GM23338 (cell line): Measurements from ENCODE around the gene YIF1A. TPM values are rescaled to one million over a fixed set of nuclear protein-coding genes. Genes with fewer than 3 reads are reported as not detected.

Experiments used
- ATAC-seq: fragments of 200-7000 bp; cut with Tn5 transposase; 3 replicates; pipeline ENCODE4 v1.9.1; 2020
- DNase-seq: peaks from one replicate; pipeline ENCODE4 v3.0.0-alpha.2; 2015; ENCODE audit warnings: low spot score
- H2AFZ ChIP-seq: fragments of 200-600 bp; sonication (generic); 2 replicates; pipeline ENCODE4 v1.8.0; 2016; ENCODE audit warnings: antibody characterized with exemption, mild to moderate bottlenecking, moderate library complexity
- H3F3A ChIP-seq: fragments of 200-600 bp; sonication (generic); replicated peaks from 2 replicates; pipeline ENCODE4 v1.8.0; 2017; ENCODE audit warnings: antibody characterized with exemption, mixed run types, low read depth
- H3K27ac ChIP-seq: fragments of 200-600 bp; sonication (generic); 2 replicates; pipeline ENCODE4 v1.6.1; 2016; ENCODE audit warnings: low read depth
- H3K27me3 ChIP-seq: fragments of 200-600 bp; sonication (generic); 2 replicates; pipeline ENCODE4 v1.8.0; 2016; ENCODE audit warnings: mild to moderate bottlenecking, mixed run types, moderate library complexity; ENCODE audit not compliant: insufficient read depth
- H3K36me3 ChIP-seq: fragments of 200-600 bp; sonication (generic); 2 replicates; pipeline ENCODE4 v1.8.0; 2016; ENCODE audit warnings: mild to moderate bottlenecking; ENCODE audit not compliant: insufficient read depth
- H3K4me1 ChIP-seq: fragments of 200-600 bp; sonication (generic); 2 replicates; pipeline ENCODE4 v1.8.0; 2016; ENCODE audit warnings: mild to moderate bottlenecking, moderate library complexity; ENCODE audit not compliant: insufficient read depth
- H3K4me2 ChIP-seq: fragments of 200-600 bp; sonication (generic); 2 replicates; pipeline ENCODE4 v1.7.1; 2017; ENCODE audit warnings: mixed run types
- H3K4me3 ChIP-seq: fragments of 200-600 bp; sonication (generic); 2 replicates; pipeline ENCODE4 v1.6.1; 2016; ENCODE audit warnings: mixed run types
- H3K79me2 ChIP-seq: fragments of 200-600 bp; sonication (generic); replicated peaks from 2 replicates; pipeline ENCODE4 v1.8.0; 2017; ENCODE audit warnings: mild to moderate bottlenecking; ENCODE audit not compliant: insufficient read depth
- H3K9me2 ChIP-seq: fragments of 200-600 bp; sonication (generic); 2 replicates; pipeline ENCODE4 v1.8.0; 2017; ENCODE audit not compliant: insufficient read depth
- H4K20me1 ChIP-seq: fragments of 200-600 bp; sonication (generic); replicated peaks from 2 replicates; pipeline ENCODE4 v1.8.0; 2017; ENCODE audit warnings: mild to moderate bottlenecking; ENCODE audit not compliant: insufficient read depth
- H3K27ac Mint-ChIP-seq: 2 replicates; pipeline ENCODE4 v1.8.0; 2020; ENCODE audit warnings: inconsistent platforms, mild to moderate bottlenecking, moderate library complexity, mixed read lengths
- H3K27me3 Mint-ChIP-seq: 3 replicates; pipeline ENCODE4 v1.8.0; 2022; ENCODE audit warnings: low read depth, mild to moderate bottlenecking, moderate library complexity, mixed read lengths, inconsistent platforms; ENCODE audit not compliant: insufficient read depth, poor library complexity
- H3K36me3 Mint-ChIP-seq: 3 replicates; pipeline ENCODE4 v1.8.0; 2021; ENCODE audit warnings: low read depth, mild to moderate bottlenecking, inconsistent platforms, moderate library complexity, mixed read lengths
- H3K4me1 Mint-ChIP-seq: 3 replicates; pipeline ENCODE4 v1.8.0; 2020; ENCODE audit warnings: mild to moderate bottlenecking, inconsistent platforms, mixed read lengths
- H3K4me3 Mint-ChIP-seq: 3 replicates; pipeline ENCODE4 v1.8.0; 2021; ENCODE audit warnings: moderate library complexity, mild to moderate bottlenecking, inconsistent platforms, mixed read lengths
- H3K9me3 Mint-ChIP-seq: 3 replicates; pipeline ENCODE4 v1.8.0; 2020; ENCODE audit warnings: moderate library complexity, mild to moderate bottlenecking, inconsistent platforms, mixed read lengths
- CREB1 ChIP-seq: fragments of 250-450 bp; sonication (Bioruptor Pico); IDR thresholded peaks from 2 replicates; pipeline ENCODE4 v1.5.0; 2020; ENCODE audit warnings: low read depth, mild to moderate bottlenecking, moderate library complexity
- EZH2 ChIP-seq: fragments of 200-600 bp; sonication (generic); IDR thresholded peaks from one replicate; pipeline ENCODE4 v1.8.0; 2017; ENCODE audit warnings: antibody characterized with exemption, mild to moderate bottlenecking, low read depth; ENCODE audit not compliant: unreplicated experiment
- EZH2phosphoT487 ChIP-seq: fragments of 200-600 bp; sonication (generic); IDR thresholded peaks from one replicate; pipeline ENCODE4 v1.8.1; 2018; ENCODE audit warnings: antibody characterized with exemption; ENCODE audit not compliant: unreplicated experiment
- JUNB ChIP-seq: IDR thresholded peaks from one replicate; pipeline ENCODE4 v1.6.1; 2016; ENCODE audit warnings: antibody characterized with exemption; ENCODE audit not compliant: unreplicated experiment
- NANOG ChIP-seq: IDR thresholded peaks from 2 replicates; pipeline ENCODE4 v1.6.1; 2016; ENCODE audit warnings: antibody characterized with exemption, borderline replicate concordance
- POLR2AphosphoS5 ChIP-seq: IDR thresholded peaks from 2 replicates; pipeline ENCODE4 v1.6.1; 2016; ENCODE audit warnings: antibody characterized with exemption, low read depth
- STAT1 ChIP-seq: IDR thresholded peaks from one replicate; pipeline ENCODE4 v1.6.1; 2016; ENCODE audit warnings: antibody characterized with exemption; ENCODE audit not compliant: unreplicated experiment
- ZNF114 ChIP-seq: fragments of 250-450 bp; sonication (Bioruptor Pico); IDR thresholded peaks from 2 replicates; pipeline ENCODE4 v1.5.0; 2020; ENCODE audit warnings: mild to moderate bottlenecking, moderate library complexity
- ZNF331 ChIP-seq: fragments of 250-450 bp; sonication (Bioruptor Pico); IDR thresholded peaks from 2 replicates; pipeline ENCODE4 v1.5.0; 2020; ENCODE audit warnings: low read depth, mild to moderate bottlenecking, moderate library complexity
- polyA plus RNA-seq: library from polyadenylated mRNA; unstranded; fragments of >200 nt; fragmentation: Nextera tagmentation; extraction: Ambion mirVana; gene quantifications from 2 replicates; pipeline ENCODE4 v1.2.1, GENCODE V29; 2016
- total RNA-seq: library from RNA; depleted of rRNA; stranded (reverse); fragments of >200 nt; shearing (Covaris generic); gene quantifications from 2 replicates; pipeline ENCODE4 v1.2.3, GENCODE V29; 2014
- TF ChIP-seq, protein P1 (sequence below): fragments of 250-450 bp; sonication (Bioruptor Pico); IDR thresholded peaks from 2 replicates; pipeline ENCODE4 v1.5.0; 2020; ENCODE audit warnings: mild to moderate bottlenecking, moderate library complexity
- TF ChIP-seq, protein P2 (sequence below): IDR thresholded peaks from 2 replicates; pipeline ENCODE4 v1.6.1; 2016; ENCODE audit warnings: antibody characterized with exemption
- TF ChIP-seq, protein P3 (sequence below), 2 experiments: fragments of 200-600 bp in 1 of 2; sonication (generic) in 1 of 2; conservative IDR thresholded peaks; 2 replicates each; pipeline versions ENCODE4 v1.5.1 to v1.6.1; 2016 to 2017; ENCODE audit warnings: antibody characterized with exemption in 2 of 2, low read depth in 2 of 2, mild to moderate bottlenecking in 2 of 2, moderate library complexity in 1 of 2
- TF ChIP-seq, protein P4 (sequence below): IDR thresholded peaks from one replicate; pipeline ENCODE4 v1.6.1; 2018; ENCODE audit warnings: antibody characterized with exemption; ENCODE audit not compliant: unreplicated experiment

The YIF1A gene
- total and polyA plus RNA-seq, 2 experiments from 2014 or later: 75.6 to 87.0 TPM

DNA sequence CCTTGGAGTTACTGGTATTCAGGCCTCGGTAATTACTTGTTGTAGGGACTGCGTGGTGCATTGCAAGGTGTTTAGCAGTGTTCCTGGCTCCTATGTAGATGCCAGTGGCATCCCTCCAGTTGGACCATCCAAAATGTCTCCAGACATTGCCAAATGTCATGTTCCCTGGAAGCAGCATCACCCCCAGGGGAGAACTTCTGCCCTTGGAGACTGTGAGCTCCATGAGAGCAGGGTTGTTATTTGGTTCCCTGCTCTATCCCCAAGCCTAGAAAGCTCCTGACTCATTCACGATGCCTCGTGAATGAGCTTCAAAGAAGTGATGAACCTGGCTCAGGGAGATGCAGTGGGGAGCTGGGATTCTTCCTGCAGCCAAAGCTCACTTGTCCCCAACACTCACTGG lies 32.7 kb upstream of the YIF1A start:
- no peak overlapping the region for H3K27ac ChIP-seq
- H3K4me1 ChIP-seq: peaks cover 20% of the 10 kb centered on the region
- no peak overlapping the region for H3K27ac Mint-ChIP-seq
- H3K27me3 ChIP-seq: no peaks in the 10 kb centered on the region
- H3K36me3 ChIP-seq: no peaks in the 10 kb centered on the region
- TF ChIP-seq JUNB (no peak), CREB1 (CRISPR knock-in tag) (no peak), NANOG (no peak), STAT1 (no peak), ZNF114 (CRISPR knock-in tag) (no peak), POLR2AphosphoS5 (no peak), ZNF331 (CRISPR knock-in tag) (no peak), EZH2 (no peak), EZH2phosphoT487 (no peak)
- TF ChIP-seq, protein P1, sequence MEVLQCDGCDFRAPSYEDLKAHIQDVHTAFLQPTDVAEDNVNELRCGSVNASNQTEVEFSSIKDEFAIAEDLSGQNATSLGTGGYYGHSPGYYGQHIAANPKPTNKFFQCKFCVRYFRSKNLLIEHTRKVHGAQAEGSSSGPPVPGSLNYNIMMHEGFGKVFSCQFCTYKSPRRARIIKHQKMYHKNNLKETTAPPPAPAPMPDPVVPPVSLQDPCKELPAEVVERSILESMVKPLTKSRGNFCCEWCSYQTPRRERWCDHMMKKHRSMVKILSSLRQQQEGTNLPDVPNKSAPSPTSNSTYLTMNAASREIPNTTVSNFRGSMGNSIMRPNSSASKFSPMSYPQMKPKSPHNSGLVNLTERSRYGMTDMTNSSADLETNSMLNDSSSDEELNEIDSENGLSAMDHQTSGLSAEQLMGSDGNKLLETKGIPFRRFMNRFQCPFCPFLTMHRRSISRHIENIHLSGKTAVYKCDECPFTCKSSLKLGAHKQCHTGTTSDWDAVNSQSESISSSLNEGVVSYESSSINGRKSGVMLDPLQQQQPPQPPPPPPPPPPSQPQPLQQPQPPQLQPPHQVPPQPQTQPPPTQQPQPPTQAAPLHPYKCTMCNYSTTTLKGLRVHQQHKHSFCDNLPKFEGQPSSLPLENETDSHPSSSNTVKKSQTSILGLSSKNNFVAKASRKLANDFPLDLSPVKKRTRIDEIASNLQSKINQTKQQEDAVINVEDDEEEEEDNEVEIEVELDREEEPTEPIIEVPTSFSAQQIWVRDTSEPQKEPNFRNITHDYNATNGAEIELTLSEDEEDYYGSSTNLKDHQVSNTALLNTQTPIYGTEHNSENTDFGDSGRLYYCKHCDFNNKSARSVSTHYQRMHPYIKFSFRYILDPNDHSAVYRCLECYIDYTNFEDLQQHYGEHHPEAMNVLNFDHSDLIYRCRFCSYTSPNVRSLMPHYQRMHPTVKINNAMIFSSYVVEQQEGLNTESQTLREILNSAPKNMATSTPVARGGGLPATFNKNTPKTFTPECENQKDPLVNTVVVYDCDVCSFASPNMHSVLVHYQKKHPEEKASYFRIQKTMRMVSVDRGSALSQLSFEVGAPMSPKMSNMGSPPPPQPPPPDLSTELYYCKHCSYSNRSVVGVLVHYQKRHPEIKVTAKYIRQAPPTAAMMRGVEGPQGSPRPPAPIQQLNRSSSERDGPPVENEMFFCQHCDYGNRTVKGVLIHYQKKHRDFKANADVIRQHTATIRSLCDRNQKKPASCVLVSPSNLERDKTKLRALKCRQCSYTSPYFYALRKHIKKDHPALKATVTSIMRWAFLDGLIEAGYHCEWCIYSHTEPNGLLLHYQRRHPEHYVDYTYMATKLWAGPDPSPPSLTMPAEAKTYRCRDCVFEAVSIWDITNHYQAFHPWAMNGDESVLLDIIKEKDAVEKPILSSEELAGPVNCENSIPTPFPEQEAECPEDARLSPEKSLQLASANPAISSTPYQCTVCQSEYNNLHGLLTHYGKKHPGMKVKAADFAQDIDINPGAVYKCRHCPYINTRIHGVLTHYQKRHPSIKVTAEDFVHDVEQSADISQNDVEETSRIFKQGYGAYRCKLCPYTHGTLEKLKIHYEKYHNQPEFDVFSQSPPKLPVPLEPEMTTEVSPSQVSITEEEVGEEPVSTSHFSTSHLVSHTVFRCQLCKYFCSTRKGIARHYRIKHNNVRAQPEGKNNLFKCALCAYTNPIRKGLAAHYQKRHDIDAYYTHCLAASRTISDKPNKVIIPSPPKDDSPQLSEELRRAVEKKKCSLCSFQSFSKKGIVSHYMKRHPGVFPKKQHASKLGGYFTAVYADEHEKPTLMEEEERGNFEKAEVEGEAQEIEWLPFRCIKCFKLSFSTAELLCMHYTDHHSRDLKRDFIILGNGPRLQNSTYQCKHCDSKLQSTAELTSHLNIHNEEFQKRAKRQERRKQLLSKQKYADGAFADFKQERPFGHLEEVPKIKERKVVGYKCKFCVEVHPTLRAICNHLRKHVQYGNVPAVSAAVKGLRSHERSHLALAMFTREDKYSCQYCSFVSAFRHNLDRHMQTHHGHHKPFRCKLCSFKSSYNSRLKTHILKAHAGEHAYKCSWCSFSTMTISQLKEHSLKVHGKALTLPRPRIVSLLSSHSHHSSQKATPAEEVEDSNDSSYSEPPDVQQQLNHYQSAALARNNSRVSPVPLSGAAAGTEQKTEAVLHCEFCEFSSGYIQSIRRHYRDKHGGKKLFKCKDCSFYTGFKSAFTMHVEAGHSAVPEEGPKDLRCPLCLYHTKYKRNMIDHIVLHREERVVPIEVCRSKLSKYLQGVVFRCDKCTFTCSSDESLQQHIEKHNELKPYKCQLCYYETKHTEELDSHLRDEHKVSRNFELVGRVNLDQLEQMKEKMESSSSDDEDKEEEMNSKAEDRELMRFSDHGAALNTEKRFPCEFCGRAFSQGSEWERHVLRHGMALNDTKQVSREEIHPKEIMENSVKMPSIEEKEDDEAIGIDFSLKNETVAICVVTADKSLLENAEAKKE: no peak
- TF ChIP-seq, protein P2, sequence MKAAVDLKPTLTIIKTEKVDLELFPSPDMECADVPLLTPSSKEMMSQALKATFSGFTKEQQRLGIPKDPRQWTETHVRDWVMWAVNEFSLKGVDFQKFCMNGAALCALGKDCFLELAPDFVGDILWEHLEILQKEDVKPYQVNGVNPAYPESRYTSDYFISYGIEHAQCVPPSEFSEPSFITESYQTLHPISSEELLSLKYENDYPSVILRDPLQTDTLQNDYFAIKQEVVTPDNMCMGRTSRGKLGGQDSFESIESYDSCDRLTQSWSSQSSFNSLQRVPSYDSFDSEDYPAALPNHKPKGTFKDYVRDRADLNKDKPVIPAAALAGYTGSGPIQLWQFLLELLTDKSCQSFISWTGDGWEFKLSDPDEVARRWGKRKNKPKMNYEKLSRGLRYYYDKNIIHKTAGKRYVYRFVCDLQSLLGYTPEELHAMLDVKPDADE: no peak
- TF ChIP-seq, protein P3, sequence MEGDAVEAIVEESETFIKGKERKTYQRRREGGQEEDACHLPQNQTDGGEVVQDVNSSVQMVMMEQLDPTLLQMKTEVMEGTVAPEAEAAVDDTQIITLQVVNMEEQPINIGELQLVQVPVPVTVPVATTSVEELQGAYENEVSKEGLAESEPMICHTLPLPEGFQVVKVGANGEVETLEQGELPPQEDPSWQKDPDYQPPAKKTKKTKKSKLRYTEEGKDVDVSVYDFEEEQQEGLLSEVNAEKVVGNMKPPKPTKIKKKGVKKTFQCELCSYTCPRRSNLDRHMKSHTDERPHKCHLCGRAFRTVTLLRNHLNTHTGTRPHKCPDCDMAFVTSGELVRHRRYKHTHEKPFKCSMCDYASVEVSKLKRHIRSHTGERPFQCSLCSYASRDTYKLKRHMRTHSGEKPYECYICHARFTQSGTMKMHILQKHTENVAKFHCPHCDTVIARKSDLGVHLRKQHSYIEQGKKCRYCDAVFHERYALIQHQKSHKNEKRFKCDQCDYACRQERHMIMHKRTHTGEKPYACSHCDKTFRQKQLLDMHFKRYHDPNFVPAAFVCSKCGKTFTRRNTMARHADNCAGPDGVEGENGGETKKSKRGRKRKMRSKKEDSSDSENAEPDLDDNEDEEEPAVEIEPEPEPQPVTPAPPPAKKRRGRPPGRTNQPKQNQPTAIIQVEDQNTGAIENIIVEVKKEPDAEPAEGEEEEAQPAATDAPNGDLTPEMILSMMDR (conservative IDR thresholded peaks at IDR 0.05; ENCODE audit: low read depth in 2 of 2): no peak
- TF ChIP-seq, protein P4, sequence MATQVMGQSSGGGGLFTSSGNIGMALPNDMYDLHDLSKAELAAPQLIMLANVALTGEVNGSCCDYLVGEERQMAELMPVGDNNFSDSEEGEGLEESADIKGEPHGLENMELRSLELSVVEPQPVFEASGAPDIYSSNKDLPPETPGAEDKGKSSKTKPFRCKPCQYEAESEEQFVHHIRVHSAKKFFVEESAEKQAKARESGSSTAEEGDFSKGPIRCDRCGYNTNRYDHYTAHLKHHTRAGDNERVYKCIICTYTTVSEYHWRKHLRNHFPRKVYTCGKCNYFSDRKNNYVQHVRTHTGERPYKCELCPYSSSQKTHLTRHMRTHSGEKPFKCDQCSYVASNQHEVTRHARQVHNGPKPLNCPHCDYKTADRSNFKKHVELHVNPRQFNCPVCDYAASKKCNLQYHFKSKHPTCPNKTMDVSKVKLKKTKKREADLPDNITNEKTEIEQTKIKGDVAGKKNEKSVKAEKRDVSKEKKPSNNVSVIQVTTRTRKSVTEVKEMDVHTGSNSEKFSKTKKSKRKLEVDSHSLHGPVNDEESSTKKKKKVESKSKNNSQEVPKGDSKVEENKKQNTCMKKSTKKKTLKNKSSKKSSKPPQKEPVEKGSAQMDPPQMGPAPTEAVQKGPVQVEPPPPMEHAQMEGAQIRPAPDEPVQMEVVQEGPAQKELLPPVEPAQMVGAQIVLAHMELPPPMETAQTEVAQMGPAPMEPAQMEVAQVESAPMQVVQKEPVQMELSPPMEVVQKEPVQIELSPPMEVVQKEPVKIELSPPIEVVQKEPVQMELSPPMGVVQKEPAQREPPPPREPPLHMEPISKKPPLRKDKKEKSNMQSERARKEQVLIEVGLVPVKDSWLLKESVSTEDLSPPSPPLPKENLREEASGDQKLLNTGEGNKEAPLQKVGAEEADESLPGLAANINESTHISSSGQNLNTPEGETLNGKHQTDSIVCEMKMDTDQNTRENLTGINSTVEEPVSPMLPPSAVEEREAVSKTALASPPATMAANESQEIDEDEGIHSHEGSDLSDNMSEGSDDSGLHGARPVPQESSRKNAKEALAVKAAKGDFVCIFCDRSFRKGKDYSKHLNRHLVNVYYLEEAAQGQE: no peak
- H4K20me1 ChIP-seq: no peaks in the 10 kb centered on the region
- no peak overlapping the region for H2AFZ ChIP-seq
- H3K9me3 Mint-ChIP-seq: peaks cover 21% of the 10 kb centered on the region
- peaks cover 20% of the 10 kb centered on the region for H3K36me3 Mint-ChIP-seq
- no peak for DNase-seq
- H3K4me3 Mint-ChIP-seq: no peak overlapping the region
- H3K27me3 Mint-ChIP-seq: peaks cover 25% of the 10 kb centered on the region
- no peak overlapping the region for H3K4me2 ChIP-seq
- no peaks in the 10 kb centered on the region for H3K9me2 ChIP-seq
- no peaks in the 10 kb centered on the region for H3K79me2 ChIP-seq
- peaks cover 27% of the 10 kb centered on the region for H3K4me1 Mint-ChIP-seq
- no peak overlapping the region for H3K4me3 ChIP-seq
- 0 out of 2 replicates have a peak, but pooled peaks cover 4% of the 10 kb centered on the region for H3F3A ChIP-seq
- no peak for ATAC-seq
